GM23338 (cell line): Measurements from ENCODE around the gene KNOP1. TPM values are rescaled to one million over a fixed set of nuclear protein-coding genes. Genes with fewer than 3 reads are reported as not detected.

Experiments
- ATAC-seq: fragments of 200-7000 bp; cut with Tn5 transposase; 3 replicates; pipeline ENCODE4 v1.9.1; 2020
- DNase-seq: peaks from one replicate; pipeline ENCODE4 v3.0.0-alpha.2; 2015; ENCODE audit warnings: low spot score
- H2AFZ ChIP-seq: fragments of 200-600 bp; sonication (generic); 2 replicates; pipeline ENCODE4 v1.8.0; 2016; ENCODE audit warnings: antibody characterized with exemption, mild to moderate bottlenecking, moderate library complexity
- H3F3A ChIP-seq: fragments of 200-600 bp; sonication (generic); replicated peaks from 2 replicates; pipeline ENCODE4 v1.8.0; 2017; ENCODE audit warnings: antibody characterized with exemption, mixed run types, low read depth
- H3K27ac ChIP-seq: fragments of 200-600 bp; sonication (generic); 2 replicates; pipeline ENCODE4 v1.6.1; 2016; ENCODE audit warnings: low read depth
- H3K27me3 ChIP-seq: fragments of 200-600 bp; sonication (generic); 2 replicates; pipeline ENCODE4 v1.8.0; 2016; ENCODE audit warnings: mild to moderate bottlenecking, mixed run types, moderate library complexity; ENCODE audit not compliant: insufficient read depth
- H3K36me3 ChIP-seq: fragments of 200-600 bp; sonication (generic); 2 replicates; pipeline ENCODE4 v1.8.0; 2016; ENCODE audit warnings: mild to moderate bottlenecking; ENCODE audit not compliant: insufficient read depth
- H3K4me1 ChIP-seq: fragments of 200-600 bp; sonication (generic); 2 replicates; pipeline ENCODE4 v1.8.0; 2016; ENCODE audit warnings: mild to moderate bottlenecking, moderate library complexity; ENCODE audit not compliant: insufficient read depth
- H3K4me2 ChIP-seq: fragments of 200-600 bp; sonication (generic); 2 replicates; pipeline ENCODE4 v1.7.1; 2017; ENCODE audit warnings: mixed run types
- H3K4me3 ChIP-seq: fragments of 200-600 bp; sonication (generic); 2 replicates; pipeline ENCODE4 v1.6.1; 2016; ENCODE audit warnings: mixed run types
- H3K79me2 ChIP-seq: fragments of 200-600 bp; sonication (generic); replicated peaks from 2 replicates; pipeline ENCODE4 v1.8.0; 2017; ENCODE audit warnings: mild to moderate bottlenecking; ENCODE audit not compliant: insufficient read depth
- H3K9me2 ChIP-seq: fragments of 200-600 bp; sonication (generic); 2 replicates; pipeline ENCODE4 v1.8.0; 2017; ENCODE audit not compliant: insufficient read depth
- H4K20me1 ChIP-seq: fragments of 200-600 bp; sonication (generic); replicated peaks from 2 replicates; pipeline ENCODE4 v1.8.0; 2017; ENCODE audit warnings: mild to moderate bottlenecking; ENCODE audit not compliant: insufficient read depth
- H3K27ac Mint-ChIP-seq: 2 replicates; pipeline ENCODE4 v1.8.0; 2020; ENCODE audit warnings: inconsistent platforms, mild to moderate bottlenecking, moderate library complexity, mixed read lengths
- H3K27me3 Mint-ChIP-seq: 3 replicates; pipeline ENCODE4 v1.8.0; 2022; ENCODE audit warnings: low read depth, mild to moderate bottlenecking, moderate library complexity, mixed read lengths, inconsistent platforms; ENCODE audit not compliant: insufficient read depth, poor library complexity
- H3K36me3 Mint-ChIP-seq: 3 replicates; pipeline ENCODE4 v1.8.0; 2021; ENCODE audit warnings: low read depth, mild to moderate bottlenecking, inconsistent platforms, moderate library complexity, mixed read lengths
- H3K4me1 Mint-ChIP-seq: 3 replicates; pipeline ENCODE4 v1.8.0; 2020; ENCODE audit warnings: mild to moderate bottlenecking, inconsistent platforms, mixed read lengths
- H3K4me3 Mint-ChIP-seq: 3 replicates; pipeline ENCODE4 v1.8.0; 2021; ENCODE audit warnings: moderate library complexity, mild to moderate bottlenecking, inconsistent platforms, mixed read lengths
- H3K9me3 Mint-ChIP-seq: 3 replicates; pipeline ENCODE4 v1.8.0; 2020; ENCODE audit warnings: moderate library complexity, mild to moderate bottlenecking, inconsistent platforms, mixed read lengths
- CREB1 ChIP-seq: fragments of 250-450 bp; sonication (Bioruptor Pico); IDR thresholded peaks from 2 replicates; pipeline ENCODE4 v1.5.0; 2020; ENCODE audit warnings: low read depth, mild to moderate bottlenecking, moderate library complexity
- CTCF ChIP-seq, 2 experiments: fragments of 200-600 bp in 1 of 2; sonication (generic) in 1 of 2; conservative IDR thresholded peaks; 2 replicates each; pipeline versions ENCODE4 v1.5.1 to v1.6.1; 2016 to 2017; ENCODE audit warnings: antibody characterized with exemption in 2 of 2, low read depth in 2 of 2, mild to moderate bottlenecking in 2 of 2, moderate library complexity in 1 of 2
- ETS1 ChIP-seq: IDR thresholded peaks from 2 replicates; pipeline ENCODE4 v1.6.1; 2016; ENCODE audit warnings: antibody characterized with exemption
- EZH2 ChIP-seq: fragments of 200-600 bp; sonication (generic); IDR thresholded peaks from one replicate; pipeline ENCODE4 v1.8.0; 2017; ENCODE audit warnings: antibody characterized with exemption, mild to moderate bottlenecking, low read depth; ENCODE audit not compliant: unreplicated experiment
- EZH2phosphoT487 ChIP-seq: fragments of 200-600 bp; sonication (generic); IDR thresholded peaks from one replicate; pipeline ENCODE4 v1.8.1; 2018; ENCODE audit warnings: antibody characterized with exemption; ENCODE audit not compliant: unreplicated experiment
- JUNB ChIP-seq: IDR thresholded peaks from one replicate; pipeline ENCODE4 v1.6.1; 2016; ENCODE audit warnings: antibody characterized with exemption; ENCODE audit not compliant: unreplicated experiment
- NANOG ChIP-seq: IDR thresholded peaks from 2 replicates; pipeline ENCODE4 v1.6.1; 2016; ENCODE audit warnings: antibody characterized with exemption, borderline replicate concordance
- POLR2AphosphoS5 ChIP-seq: IDR thresholded peaks from 2 replicates; pipeline ENCODE4 v1.6.1; 2016; ENCODE audit warnings: antibody characterized with exemption, low read depth
- REST ChIP-seq: IDR thresholded peaks from one replicate; pipeline ENCODE4 v1.6.1; 2018; ENCODE audit warnings: antibody characterized with exemption; ENCODE audit not compliant: unreplicated experiment
- STAT1 ChIP-seq: IDR thresholded peaks from one replicate; pipeline ENCODE4 v1.6.1; 2016; ENCODE audit warnings: antibody characterized with exemption; ENCODE audit not compliant: unreplicated experiment
- ZNF114 ChIP-seq: fragments of 250-450 bp; sonication (Bioruptor Pico); IDR thresholded peaks from 2 replicates; pipeline ENCODE4 v1.5.0; 2020; ENCODE audit warnings: mild to moderate bottlenecking, moderate library complexity
- ZNF331 ChIP-seq: fragments of 250-450 bp; sonication (Bioruptor Pico); IDR thresholded peaks from 2 replicates; pipeline ENCODE4 v1.5.0; 2020; ENCODE audit warnings: low read depth, mild to moderate bottlenecking, moderate library complexity
- ZNF462 ChIP-seq: fragments of 250-450 bp; sonication (Bioruptor Pico); IDR thresholded peaks from 2 replicates; pipeline ENCODE4 v1.5.0; 2020; ENCODE audit warnings: mild to moderate bottlenecking, moderate library complexity
- polyA plus RNA-seq: library from polyadenylated mRNA; unstranded; fragments of >200 nt; fragmentation: Nextera tagmentation; extraction: Ambion mirVana; gene quantifications from 2 replicates; pipeline ENCODE4 v1.2.1, GENCODE V29; 2016
- total RNA-seq: library from RNA; depleted of rRNA; stranded (reverse); fragments of >200 nt; shearing (Covaris generic); gene quantifications from 2 replicates; pipeline ENCODE4 v1.2.3, GENCODE V29; 2014

Gene KNOP1
- total and polyA plus RNA-seq, 2 experiments from 2014 or later, result 57.7 to 190 TPM

GRCh38 chr16:19662351-19662750 is 55.7 kb downstream of the KNOP1 start:
- Mint-ChIP-seq H3K4me1 (no peaks in the 10 kb centered on the region), H3K27me3 (peaks cover 3% of the 10 kb centered on the region), H3K9me3 (peaks cover 23% of the 10 kb centered on the region), H3K4me3 (no peak overlapping the region), H3K27ac (no peak overlapping the region), H3K36me3 (peaks cover 47% of the 10 kb centered on the region)
- Histone ChIP-seq H3K36me3 (no peaks in the 10 kb centered on the region), H2AFZ (no peak overlapping the region), H3K27ac (no peak overlapping the region), H3K4me1 (no peaks in the 10 kb centered on the region), H3K4me2 (no peak overlapping the region), H3F3A (no peaks in the 10 kb centered on the region), H4K20me1 (no peaks in the 10 kb centered on the region; the same call in 1 of the 2 replicates), H3K9me2 (no peaks in the 10 kb centered on the region), H3K79me2 (no peaks in the 10 kb centered on the region), H3K4me3 (no peak overlapping the region), H3K27me3 (no peaks in the 10 kb centered on the region)
- ATAC-seq (peak; percentile 54), DNase-seq (peak; percentile 35)
- TF ChIP-seq STAT1 (no peak), ZNF114 (CRISPR knock-in tag) (no peak), EZH2 (no peak), CTCF (conservative IDR thresholded peaks at IDR 0.05; ENCODE audit: low read depth in 2 of 2) (no peak), ETS1 (no peak), ZNF331 (CRISPR knock-in tag) (no peak), POLR2AphosphoS5 (no peak), REST (no peak), EZH2phosphoT487 (no peak), ZNF462 (CRISPR knock-in tag) (no peak), NANOG (no peak; the same call in 1 of the 2 replicates), JUNB (no peak), CREB1 (CRISPR knock-in tag) (no peak)
